Neural cell (in vitro differentiated cells): ENCODE results near the gene FGF9. TPM values are rescaled to one million over a fixed set of nuclear protein-coding genes. Genes with fewer than 3 reads are reported as not detected.

Source experiments
- H2AFZ ChIP-seq: fragments of 200-600, 300-800 bp; sonication (generic), shearing (Covaris generic); 2 replicates; pipeline ENCODE4 v1.6.0; 2014; ENCODE audit warnings: low read depth, mild to moderate bottlenecking, antibody characterized with exemption, low read length, moderate library complexity
- H3F3A ChIP-seq: fragments of 200-600 bp; shearing (Covaris generic); 2 replicates; pipeline ENCODE4 v1.6.1; 2016; ENCODE audit warnings: mild to moderate bottlenecking, moderate library complexity, mixed read lengths, antibody characterized with exemption, low read length; ENCODE audit not compliant: insufficient read depth, poor library complexity, severe bottlenecking
- H3K27ac ChIP-seq: fragments of 200-600, 300-800 bp; sonication (generic), shearing (Covaris generic); 2 replicates; pipeline ENCODE4 v1.5.1; 2014; ENCODE audit warnings: mild to moderate bottlenecking, low read length, moderate library complexity
- H3K27me3 ChIP-seq: fragments of 300-800, 200-600 bp; sonication (generic), shearing (Covaris generic); 2 replicates; pipeline ENCODE4 v1.6.0; 2014; ENCODE audit warnings: mild to moderate bottlenecking, low read depth, low read length, moderate library complexity; ENCODE audit not compliant: insufficient read depth
- H3K36me3 ChIP-seq: fragments of 300-800, 200-600 bp; sonication (generic), shearing (Covaris generic); 2 replicates; pipeline ENCODE4 v1.5.1; 2014; ENCODE audit warnings: mild to moderate bottlenecking, antibody characterized with exemption, low read length, moderate library complexity; ENCODE audit not compliant: insufficient read depth
- H3K4me2 ChIP-seq: fragments of 300-800, 200-600 bp; sonication (generic), shearing (Covaris generic); 2 replicates; pipeline ENCODE4 v1.6.0; 2014; ENCODE audit warnings: mild to moderate bottlenecking, low read length
- H3K4me3 ChIP-seq: fragments of 300-800, 200-600 bp; sonication (generic), shearing (Covaris generic); 2 replicates; pipeline ENCODE4 v1.5.1; 2014; ENCODE audit warnings: mild to moderate bottlenecking, low read length, moderate library complexity
- H3K79me2 ChIP-seq: fragments of 200-600 bp; shearing (Covaris generic); replicated peaks from 2 replicates; pipeline ENCODE4 v1.6.0; 2014; ENCODE audit warnings: mild to moderate bottlenecking, low read length, moderate library complexity; ENCODE audit not compliant: insufficient read depth
- H3K9ac ChIP-seq: fragments of 300-800, 200-600 bp; sonication (generic), shearing (Covaris generic); 2 replicates; pipeline ENCODE4 v1.6.1; 2016; ENCODE audit warnings: mild to moderate bottlenecking, low read length, mixed read lengths
- H3K9me2 ChIP-seq: fragments of 200-600 bp; shearing (Covaris generic); 2 replicates; pipeline ENCODE4 v1.6.1; 2016; ENCODE audit warnings: mild to moderate bottlenecking, low read length, mixed read lengths; ENCODE audit not compliant: insufficient read depth
- H3K9me3 ChIP-seq: fragments of 200-600, 300-800 bp; sonication (generic), shearing (Covaris generic); 2 replicates; pipeline ENCODE4 v1.6.1; 2016; ENCODE audit warnings: mild to moderate bottlenecking, mixed run types, low read length, moderate library complexity, mixed read lengths
- H4K20me1 ChIP-seq: fragments of 200-600 bp; shearing (Covaris generic); 2 replicates; pipeline ENCODE4 v1.6.1; 2016; ENCODE audit warnings: mild to moderate bottlenecking, mixed run types; ENCODE audit not compliant: insufficient read depth
- EP300 ChIP-seq: fragments of 450-650 bp; conservative IDR thresholded peaks from 2 replicates; pipeline ENCODE4 v1.6.1; 2014; ENCODE audit warnings: antibody characterized with exemption, mild to moderate bottlenecking, moderate library complexity; ENCODE audit not compliant: poor library complexity, severe bottlenecking
- EZH2 ChIP-seq: fragments of 200-600, 300-800 bp; shearing (Covaris generic), sonication (generic); IDR thresholded peaks from 2 replicates; pipeline ENCODE4 v1.6.1; 2014; ENCODE audit warnings: antibody characterized with exemption, low read length, borderline replicate concordance, mild to moderate bottlenecking; ENCODE audit not compliant: insufficient read depth, poor library complexity, severe bottlenecking
- MXI1 ChIP-seq: fragments of 450-650 bp; conservative IDR thresholded peaks from 2 replicates; pipeline ENCODE4 v1.6.1; 2014; ENCODE audit warnings: antibody characterized with exemption, mild to moderate bottlenecking; ENCODE audit not compliant: poor library complexity, severe bottlenecking
- POLR2AphosphoS5 ChIP-seq: IDR thresholded peaks from 2 replicates; pipeline ENCODE4 v1.6.1; 2012
- RAD21 ChIP-seq: fragments of 450-650 bp; conservative IDR thresholded peaks from 2 replicates; pipeline ENCODE4 v1.6.1; 2014; ENCODE audit warnings: antibody characterized with exemption, mild to moderate bottlenecking, moderate library complexity
- SMC3 ChIP-seq: fragments of 450-650 bp; conservative IDR thresholded peaks from 2 replicates; pipeline ENCODE4 v1.6.1; 2014; ENCODE audit warnings: antibody characterized with exemption, mild to moderate bottlenecking, moderate library complexity; ENCODE audit not compliant: poor library complexity
- TAF1 ChIP-seq: IDR thresholded peaks from 2 replicates; pipeline ENCODE4 v1.6.1; 2012; ENCODE audit warnings: low read depth
- polyA plus RNA-seq: library from polyadenylated mRNA; depleted of rRNA; stranded (reverse); fragments of >200 nt; gene quantifications from 2 replicates; pipeline ENCODE4 v1.2.3, GENCODE V29; 2014
- TF ChIP-seq, protein P1 (sequence below): IDR thresholded peaks from 2 replicates; pipeline ENCODE4 v1.6.1; 2012; ENCODE audit warnings: borderline replicate concordance
- TF ChIP-seq, protein P2 (sequence below): fragments of 450-650 bp; IDR thresholded peaks from 2 replicates; pipeline ENCODE4 v1.5.1; 2014; ENCODE audit warnings: antibody characterized with exemption, mild to moderate bottlenecking, moderate library complexity; ENCODE audit not compliant: poor library complexity, severe bottlenecking

Gene FGF9
- polyA plus RNA-seq, 1 donor from 2014 or later: 29.4 TPM

DNA sequence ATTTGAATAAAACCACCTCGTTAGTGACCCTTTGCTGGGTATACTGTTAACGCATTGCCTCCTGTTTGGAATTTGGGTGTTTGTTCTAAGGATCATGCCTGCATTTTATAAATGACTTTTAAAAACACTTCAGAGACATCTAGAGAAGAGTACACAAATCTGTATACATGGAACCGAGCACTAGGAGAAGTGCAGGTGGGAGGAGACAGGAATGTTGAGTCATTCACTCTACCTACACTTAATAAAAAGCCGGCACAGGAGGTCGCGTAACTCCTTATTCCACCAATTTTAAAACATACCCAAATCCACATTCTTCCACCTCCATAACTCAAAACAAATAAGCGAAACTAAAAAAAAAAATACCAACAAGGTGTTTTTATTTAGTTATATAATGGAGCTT lies 48.6 kb downstream of the FGF9 start:
- Histone ChIP-seq H3K9me3 (no peaks in the 10 kb centered on the region), H3K79me2 (no peaks in the 10 kb centered on the region), H3K9me2 (no peaks in the 10 kb centered on the region), H3K4me3 (no peak overlapping the region), H3K36me3 (no peaks in the 10 kb centered on the region), H3K27me3 (no peaks in the 10 kb centered on the region), H2AFZ (no peak overlapping the region), H3K9ac (no peak overlapping the region), H3K27ac (no peak overlapping the region), H3K4me2 (no peak overlapping the region), H4K20me1 (no peaks in the 10 kb centered on the region), H3F3A (no peaks in the 10 kb centered on the region)
- TF ChIP-seq RAD21 (no peak), MXI1 (no peak), EP300 (no peak), SMC3 (no peak), POLR2AphosphoS5 (no peak), EZH2 (no peak), TAF1 (no peak)
- TF ChIP-seq, protein P1, sequence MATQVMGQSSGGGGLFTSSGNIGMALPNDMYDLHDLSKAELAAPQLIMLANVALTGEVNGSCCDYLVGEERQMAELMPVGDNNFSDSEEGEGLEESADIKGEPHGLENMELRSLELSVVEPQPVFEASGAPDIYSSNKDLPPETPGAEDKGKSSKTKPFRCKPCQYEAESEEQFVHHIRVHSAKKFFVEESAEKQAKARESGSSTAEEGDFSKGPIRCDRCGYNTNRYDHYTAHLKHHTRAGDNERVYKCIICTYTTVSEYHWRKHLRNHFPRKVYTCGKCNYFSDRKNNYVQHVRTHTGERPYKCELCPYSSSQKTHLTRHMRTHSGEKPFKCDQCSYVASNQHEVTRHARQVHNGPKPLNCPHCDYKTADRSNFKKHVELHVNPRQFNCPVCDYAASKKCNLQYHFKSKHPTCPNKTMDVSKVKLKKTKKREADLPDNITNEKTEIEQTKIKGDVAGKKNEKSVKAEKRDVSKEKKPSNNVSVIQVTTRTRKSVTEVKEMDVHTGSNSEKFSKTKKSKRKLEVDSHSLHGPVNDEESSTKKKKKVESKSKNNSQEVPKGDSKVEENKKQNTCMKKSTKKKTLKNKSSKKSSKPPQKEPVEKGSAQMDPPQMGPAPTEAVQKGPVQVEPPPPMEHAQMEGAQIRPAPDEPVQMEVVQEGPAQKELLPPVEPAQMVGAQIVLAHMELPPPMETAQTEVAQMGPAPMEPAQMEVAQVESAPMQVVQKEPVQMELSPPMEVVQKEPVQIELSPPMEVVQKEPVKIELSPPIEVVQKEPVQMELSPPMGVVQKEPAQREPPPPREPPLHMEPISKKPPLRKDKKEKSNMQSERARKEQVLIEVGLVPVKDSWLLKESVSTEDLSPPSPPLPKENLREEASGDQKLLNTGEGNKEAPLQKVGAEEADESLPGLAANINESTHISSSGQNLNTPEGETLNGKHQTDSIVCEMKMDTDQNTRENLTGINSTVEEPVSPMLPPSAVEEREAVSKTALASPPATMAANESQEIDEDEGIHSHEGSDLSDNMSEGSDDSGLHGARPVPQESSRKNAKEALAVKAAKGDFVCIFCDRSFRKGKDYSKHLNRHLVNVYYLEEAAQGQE: no peak
- TF ChIP-seq, protein P2, sequence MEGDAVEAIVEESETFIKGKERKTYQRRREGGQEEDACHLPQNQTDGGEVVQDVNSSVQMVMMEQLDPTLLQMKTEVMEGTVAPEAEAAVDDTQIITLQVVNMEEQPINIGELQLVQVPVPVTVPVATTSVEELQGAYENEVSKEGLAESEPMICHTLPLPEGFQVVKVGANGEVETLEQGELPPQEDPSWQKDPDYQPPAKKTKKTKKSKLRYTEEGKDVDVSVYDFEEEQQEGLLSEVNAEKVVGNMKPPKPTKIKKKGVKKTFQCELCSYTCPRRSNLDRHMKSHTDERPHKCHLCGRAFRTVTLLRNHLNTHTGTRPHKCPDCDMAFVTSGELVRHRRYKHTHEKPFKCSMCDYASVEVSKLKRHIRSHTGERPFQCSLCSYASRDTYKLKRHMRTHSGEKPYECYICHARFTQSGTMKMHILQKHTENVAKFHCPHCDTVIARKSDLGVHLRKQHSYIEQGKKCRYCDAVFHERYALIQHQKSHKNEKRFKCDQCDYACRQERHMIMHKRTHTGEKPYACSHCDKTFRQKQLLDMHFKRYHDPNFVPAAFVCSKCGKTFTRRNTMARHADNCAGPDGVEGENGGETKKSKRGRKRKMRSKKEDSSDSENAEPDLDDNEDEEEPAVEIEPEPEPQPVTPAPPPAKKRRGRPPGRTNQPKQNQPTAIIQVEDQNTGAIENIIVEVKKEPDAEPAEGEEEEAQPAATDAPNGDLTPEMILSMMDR: no peak

DNA sequence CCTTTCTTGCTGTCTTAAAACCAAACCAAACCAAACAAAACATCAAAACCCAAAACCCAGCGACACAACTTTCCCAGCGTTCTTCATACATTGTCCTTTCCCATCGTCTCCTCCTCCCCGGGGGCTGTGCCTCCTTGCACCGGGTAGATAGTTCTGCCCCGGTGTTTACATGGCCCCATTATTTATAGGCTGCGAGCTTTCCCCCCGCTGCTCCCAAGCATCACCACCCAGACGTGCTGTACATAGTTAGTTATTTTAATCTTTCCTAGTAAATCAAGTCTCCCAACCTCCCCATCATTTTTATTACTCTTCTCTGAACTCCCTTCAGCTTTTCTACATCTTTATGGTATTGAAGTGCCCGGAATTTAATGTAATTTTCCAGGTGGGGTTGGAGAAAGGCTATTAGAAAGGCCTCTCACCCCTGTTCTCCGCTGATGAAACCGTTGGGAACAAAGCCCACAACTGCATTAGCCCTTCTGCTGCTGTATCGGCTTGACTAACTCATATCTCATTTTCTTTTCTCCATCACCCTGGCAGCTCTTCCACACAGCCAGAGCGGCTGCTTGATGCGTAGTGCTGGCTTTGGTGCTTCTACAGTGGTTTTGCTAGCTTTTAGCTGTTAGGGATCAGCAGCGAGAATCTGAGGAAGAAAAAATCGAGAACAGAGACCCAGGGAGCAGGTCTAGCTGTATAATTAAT lies 53.1 kb downstream of the FGF9 start:
- H3K4me3 ChIP-seq: no peak overlapping the region
- no peak overlapping the region for H3K27ac ChIP-seq
- no peak overlapping the region for H3K4me2 ChIP-seq
- H3K79me2 ChIP-seq: no peaks in the 10 kb centered on the region
- H3F3A ChIP-seq: no peaks in the 10 kb centered on the region
- H3K9me2 ChIP-seq: no peaks in the 10 kb centered on the region
- no peaks in the 10 kb centered on the region for H3K9me3 ChIP-seq
- no peak overlapping the region for H3K9ac ChIP-seq
- TF ChIP-seq, protein P1: no peak
- TF ChIP-seq, protein P2: no peak
- TF ChIP-seq SMC3: no peak
- no peak for TF ChIP-seq POLR2AphosphoS5
- no peak for TF ChIP-seq TAF1
- TF ChIP-seq MXI1: no peak
- no peak for TF ChIP-seq RAD21
- H2AFZ ChIP-seq: no peak overlapping the region
- no peaks in the 10 kb centered on the region for H3K36me3 ChIP-seq
- H4K20me1 ChIP-seq: no peaks in the 10 kb centered on the region
- no peaks in the 10 kb centered on the region for H3K27me3 ChIP-seq
